8988T (cell line): ENCODE data around the gene FBXL13.
A peak's percentile ranks its signal among the peaks of the same experiment; 100 is the strongest.
"Not testable (repeated sequence)": the region's sequence is repeated elsewhere in the genome, so short reads cannot be mapped to it uniquely, and the experiment has no call there.

ENCODE experiments used
- DNase-seq: peaks from one replicate; pipeline ENCODE4 v3.0.0; 2011

FBXL13 gene

DNA sequence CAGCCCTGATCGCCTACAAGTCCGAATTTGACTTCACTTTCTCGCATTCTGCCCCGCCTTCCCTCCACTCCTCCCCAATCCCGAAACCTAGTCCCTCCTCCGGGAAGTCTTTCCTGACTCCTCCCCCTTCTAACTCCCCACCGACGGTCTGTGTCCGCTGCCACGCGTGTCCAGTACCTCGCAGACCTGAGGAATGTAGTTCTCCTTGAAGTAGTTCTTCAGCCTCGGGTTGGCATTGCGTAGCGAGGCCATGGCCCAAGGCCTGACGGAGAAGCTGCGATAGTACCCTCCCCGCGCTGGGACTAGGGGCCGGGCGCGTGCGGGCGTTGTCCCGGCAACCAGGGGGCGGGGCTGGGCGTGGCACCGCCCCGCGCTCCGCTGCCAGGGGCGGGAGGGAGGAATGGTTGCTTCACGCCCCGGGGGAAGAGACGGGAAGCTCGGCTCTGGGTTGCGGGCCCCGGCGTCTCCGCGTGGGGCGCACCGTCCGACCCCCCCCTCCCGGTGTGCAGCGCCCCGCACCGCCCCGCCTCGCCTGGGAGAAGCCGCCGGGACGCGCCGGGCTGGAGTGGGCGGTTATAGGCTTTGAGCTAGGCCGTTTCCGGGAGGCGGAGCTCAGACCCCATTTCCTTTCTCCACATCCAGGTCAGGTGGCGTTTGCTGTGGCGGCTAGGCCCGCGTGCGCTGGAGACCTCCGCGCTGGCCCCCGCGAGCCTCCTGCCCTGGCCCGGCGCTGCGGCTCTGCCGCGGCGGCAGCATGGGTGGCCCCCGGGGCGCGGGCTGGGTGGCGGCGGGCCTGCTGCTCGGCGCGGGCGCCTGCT is at the start of gene FBXL13, which contains the start of gene ARMC10:
Gene FBXL13, minus strand, starts transcription at position 278 of the 818 bp plus-strand sequence.
Gene ARMC10, plus strand, starts transcription at position 622 of the 818 bp plus-strand sequence. Its CDS starts 133 bp downstream, at position 755.
- DNase-seq = peak; percentile 48

DNA sequence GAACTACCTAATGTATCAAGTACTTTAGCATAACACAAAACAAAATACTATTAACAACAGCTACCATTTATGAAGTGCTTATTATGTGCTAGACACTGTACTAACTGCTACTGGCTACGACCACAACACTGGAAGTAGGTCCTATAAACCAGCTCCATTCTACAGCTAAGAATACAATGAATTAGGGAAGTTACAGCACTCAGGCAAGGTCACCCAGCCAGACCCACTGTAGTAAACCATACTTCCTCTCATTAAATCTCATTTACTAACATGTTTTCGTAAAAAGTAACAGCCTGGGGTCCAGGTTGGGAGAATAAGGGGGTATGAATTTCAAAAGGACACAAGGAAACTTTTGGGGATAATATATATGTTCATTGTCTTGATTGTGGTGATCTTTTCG is 48.9 kb upstream of the FBXL13 start:
- DNase-seq = no peak

DNA sequence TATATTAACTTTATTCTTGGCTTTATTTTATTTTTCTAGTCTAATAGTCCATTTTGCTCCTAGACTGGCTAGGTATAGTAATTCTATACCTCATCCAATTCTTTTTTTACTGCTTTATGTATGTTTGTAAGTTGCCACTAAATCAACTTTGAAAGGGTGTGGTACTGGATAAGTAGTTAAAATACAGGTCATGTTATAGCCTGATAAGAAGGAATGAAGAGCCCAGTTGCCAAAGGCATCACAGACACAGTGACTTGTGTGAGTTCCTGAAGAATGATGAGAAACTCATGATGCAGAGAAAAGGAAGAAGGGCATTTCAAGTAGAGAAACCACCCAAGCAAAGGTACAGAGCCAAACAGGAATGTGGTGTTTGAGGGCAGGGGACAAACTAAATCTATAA is 47.0 kb upstream of the FBXL13 start:
- DNase-seq = no peak

DNA sequence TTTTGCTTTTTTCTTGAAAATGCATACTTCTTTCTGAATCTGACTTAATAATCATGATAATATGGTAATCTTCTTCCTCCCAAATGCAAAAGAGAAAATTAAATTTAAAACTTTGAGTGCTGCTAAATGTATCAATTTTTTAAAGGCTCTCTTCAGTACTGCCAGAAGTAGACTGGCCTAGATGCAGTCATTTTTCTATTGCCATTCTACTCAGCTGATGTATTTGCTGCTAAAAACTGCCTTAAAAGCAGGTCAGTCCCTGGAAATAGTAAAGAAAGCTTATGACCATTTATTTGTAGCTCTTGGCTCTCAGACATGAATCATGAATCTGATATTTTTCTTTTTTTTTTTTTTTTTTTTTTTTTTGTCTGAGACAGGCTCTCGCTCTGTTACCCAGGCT is 45.8 kb upstream of the FBXL13 start:
- no peak for DNase-seq

DNA sequence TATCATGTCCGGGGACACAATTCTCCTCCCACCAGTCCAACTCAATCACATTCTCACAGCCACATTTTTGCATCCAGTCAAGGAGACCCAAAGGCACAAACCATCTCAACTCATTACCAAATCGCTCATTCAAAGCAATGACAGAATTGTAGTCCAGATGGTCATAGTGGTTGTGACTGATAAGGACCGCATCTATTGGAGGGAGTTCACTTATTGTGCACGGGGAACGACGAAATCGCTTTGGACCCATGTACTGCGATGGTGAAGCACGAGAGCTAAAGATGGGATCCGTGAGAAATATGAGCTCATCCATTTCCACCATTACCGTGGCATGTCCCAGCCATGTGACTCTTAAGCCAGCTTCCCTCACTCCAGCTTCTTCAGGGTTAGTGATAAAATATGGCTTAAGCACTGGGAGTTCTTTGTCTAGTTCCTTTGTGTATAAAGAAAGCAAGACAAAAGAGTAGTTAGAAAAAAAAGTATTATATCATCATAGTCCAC is 45.2 kb upstream of the FBXL13 start:
- DNase-seq = no peak

DNA sequence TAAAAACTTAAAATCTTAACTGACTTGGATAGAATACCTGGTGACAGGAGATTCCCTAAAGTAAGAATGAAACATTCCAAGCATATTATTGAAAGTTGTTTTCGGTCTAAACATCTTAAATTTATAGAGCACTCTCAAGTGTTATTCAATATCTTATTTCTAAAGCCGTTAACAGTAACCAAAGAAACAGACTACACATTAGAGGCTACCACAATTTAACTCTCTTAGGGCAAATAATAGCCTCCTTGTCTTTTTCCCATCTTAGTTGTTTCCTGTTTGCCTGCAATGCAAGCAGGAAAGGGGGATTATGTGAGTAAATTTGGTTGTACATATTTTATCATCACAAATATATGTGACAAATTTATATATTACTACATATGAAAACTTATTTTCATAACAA is 42.9 kb upstream of the FBXL13 start:
- no peak for DNase-seq

DNA sequence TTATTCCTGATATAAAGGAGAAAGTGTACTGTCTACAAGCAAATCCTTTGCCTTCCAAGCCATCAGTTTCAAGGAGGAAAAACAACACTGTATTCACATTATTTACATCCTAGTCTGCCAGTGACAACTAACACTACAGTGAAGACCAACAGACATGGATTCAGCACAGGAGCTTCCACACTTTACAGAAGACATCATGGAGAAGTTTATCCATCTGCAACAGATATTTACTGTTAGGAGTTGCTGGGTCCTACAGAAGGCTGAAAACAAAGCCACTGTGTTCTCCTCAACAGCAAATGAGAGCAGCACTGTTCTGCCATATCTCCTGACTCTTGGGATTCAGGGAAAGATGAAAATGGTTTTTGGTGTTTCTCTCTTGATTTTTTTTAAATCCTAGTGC is 42.4 kb upstream of the FBXL13 start:
- no peak for DNase-seq

DNA sequence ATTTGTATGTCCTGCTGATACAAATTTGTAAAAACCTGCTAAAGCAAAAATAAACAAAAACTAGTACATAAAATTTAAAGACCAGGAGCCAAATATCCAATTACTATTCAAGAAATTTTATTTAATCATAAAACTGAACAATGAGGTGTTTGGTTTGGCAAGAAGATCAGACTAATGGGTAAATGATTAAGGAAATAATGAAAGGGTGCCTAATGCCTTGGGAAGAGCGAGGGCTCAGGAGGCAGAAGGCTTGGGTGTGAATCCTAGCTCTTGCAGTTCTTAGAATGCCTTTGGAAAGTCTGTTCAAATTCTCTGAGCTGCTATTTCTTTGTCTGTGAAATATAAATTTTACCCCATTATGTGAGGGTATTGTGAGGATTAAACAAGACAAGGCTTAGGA is 41.9 kb upstream of the FBXL13 start:
- no peak for DNase-seq

DNA sequence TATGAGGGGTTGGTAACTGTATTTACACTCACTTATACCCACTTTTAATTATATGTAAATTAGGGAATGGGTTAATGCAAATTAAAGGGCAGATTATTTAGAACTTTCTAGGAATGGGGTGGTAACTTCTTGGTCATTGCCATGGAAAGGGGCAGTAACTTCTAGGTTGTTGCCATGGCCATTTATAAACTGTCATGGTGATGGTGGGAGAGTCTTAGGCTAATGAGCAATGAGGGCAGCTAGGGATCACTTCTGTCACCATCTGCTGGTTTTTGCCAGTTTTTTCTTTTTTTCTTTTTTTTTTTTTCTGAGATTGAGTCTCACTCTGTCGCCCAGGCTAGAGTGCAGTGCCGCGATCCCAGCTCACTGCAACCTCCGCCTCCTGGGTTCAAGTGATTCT is 41.2 kb upstream of the FBXL13 start:
- no peak for DNase-seq

DNA sequence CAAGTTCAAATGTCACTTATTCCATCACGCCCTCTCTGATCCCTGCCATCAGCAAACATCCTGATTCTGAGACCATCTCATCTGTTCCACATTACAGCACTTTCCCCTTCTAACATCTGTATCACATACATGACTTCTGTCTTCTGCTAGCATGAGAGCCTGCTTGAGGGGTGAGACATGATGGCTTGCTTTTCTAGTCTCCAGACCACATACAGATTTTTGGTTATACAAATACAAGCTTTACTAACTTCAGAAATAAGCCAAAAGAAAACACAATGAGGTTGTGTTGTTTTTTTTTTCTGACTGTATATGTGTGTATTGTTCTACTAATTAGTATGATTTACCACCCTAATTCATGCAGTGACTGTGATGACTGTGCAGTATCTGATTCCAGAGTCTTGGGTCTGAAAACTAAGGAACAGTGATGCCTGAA is 40.0 kb upstream of the FBXL13 start:
- no peak for DNase-seq

DNA sequence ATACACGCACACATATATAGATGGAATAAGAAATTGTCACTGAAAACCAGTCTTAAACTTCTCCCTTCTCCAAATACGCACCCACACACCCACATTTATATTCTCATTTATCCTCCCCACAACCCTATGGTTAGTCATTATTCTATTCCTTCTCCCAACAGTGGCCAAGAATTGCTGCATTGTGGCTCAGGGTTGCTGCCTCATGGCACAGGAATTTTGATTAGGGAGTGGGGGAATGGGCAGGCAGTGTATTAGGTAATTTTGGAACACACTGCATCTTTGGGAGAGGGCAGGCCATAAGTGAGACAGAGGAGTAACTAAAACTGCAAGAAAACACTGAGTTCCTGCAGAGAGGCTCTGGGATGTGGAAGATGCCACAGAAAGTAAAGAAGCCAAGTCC is 38.6 kb upstream of the FBXL13 start:
- DNase-seq = no peak

DNA sequence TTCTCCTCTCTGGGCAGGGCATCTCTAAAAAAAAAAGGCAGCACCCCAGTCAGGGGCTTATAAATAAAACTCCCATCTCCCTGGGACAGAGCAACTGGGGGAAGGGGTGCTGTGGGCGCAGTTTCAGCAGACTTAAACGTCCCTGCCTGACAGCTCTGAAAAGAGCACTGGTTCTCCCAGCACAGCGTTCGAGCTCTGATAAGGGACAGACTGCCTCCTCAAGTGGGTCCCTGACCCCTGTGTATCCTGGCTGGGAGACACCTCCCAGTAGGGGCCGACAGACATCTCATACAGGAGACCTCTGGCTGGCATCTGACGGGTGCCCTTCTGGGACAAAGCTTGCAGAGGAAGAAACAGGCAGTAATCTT is 32.1 kb upstream of the FBXL13 start:
- not testable (repeated sequence) for DNase-seq

DNA sequence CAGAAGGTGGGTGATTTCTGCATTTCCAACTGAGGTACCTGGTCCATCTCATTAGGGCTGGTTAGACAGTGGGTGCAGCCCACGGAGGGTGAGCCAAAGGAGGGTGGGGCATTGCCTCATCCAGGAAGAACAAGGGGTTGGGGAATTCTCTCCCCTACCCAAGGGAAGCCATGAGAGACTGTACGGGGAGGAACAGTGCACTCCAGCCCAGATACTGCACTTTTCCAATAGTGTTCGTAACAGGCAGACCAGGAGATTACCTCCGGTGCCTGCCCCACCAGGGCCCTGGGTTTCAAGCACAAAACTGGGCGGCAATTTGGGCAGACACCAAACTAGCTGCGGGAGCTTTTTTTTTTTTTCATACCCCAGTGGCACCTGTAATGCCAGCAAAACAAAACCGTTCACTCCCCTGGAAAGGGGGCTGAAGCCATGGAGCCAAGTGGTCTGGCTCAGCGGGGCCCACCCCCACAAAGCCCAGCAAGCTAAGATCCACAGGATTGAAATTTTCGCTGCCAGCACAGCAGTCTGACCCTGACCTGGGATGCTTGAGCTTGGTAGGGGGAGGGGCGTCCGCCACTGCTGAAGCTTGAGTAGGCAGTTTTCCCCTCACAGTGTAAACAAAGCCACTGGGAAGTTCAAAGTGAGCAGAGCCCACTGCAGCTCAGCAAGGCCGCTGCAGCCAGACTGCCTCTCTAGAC is 31.6 kb upstream of the FBXL13 start:
- no peak for DNase-seq

DNA sequence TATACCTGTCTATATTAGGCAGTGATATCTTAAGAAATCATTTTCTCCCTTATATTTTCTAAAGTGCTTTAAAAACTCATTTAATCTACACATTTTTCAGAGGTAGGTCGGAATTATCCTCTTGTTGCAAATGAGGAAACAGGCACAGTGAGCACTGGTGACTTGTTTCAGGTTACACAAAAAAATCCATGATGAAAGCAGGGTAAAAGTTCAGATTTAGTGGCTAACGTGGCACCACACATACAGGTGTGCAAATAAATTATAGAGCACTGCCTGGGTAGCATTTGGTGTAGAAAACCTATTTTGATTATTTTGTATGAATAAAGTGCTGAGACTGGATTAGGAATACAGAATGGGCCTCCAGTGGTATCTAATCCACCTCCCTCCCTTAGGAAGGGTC is 26.9 kb upstream of the FBXL13 start:
- no peak for DNase-seq

DNA sequence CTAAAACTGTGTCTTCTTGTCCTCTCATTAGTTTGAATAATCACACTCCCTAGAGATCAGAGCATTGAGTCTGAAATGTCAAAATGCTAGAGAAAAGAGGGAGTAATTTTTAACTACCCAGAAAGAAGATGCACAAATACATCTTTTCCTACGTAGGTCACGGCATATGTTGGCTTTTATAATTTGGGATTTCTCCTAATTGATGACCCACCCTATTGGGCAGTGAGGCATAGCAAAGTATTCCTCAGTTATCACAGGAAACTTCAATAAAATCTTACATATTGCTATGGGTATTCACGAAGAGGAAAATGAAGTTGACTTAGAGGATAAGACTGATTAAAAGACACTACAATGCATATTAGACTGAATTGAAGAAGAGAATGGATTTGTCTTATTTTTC is 25.8 kb upstream of the FBXL13 start:
- no peak for DNase-seq

DNA sequence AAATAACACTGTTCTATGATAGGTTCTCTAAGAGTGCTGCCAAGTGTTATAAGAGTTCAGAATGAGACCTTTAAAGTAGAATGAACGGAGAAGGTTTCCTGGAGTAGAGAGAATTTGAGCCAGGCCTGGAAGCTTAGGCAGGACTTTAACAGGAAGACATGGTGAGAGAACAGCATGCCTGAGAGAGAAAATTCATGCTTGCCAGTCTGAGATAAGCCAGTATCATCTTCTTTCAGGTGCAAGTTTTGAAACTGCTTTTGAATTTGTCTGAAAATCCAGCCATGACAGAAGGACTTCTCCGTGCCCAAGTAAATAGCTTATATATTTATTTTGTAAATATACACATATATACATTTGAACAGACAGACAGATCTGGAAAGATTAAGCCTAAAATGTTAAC is 22.4 kb upstream of the FBXL13 start:
- DNase-seq = no peak

DNA sequence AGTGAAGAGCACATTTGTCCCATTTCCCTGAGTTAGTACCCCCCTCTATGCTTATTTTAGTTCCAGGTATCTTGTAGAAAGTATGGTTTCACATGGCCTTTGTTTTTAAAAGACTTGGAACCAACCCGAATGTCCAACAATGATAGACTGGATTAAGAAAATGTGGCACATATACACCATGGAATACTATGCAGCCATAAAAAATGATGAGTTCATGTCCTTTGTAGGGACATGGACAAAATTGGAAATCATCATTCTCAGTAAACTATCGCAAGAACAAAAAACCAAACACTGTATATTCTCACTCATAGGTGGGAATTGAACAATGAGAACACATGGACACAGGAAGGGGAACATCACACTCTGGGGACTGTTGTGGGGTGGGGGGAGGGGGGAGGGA is 21.0 kb upstream of the FBXL13 start:
- not testable (repeated sequence) for DNase-seq

DNA sequence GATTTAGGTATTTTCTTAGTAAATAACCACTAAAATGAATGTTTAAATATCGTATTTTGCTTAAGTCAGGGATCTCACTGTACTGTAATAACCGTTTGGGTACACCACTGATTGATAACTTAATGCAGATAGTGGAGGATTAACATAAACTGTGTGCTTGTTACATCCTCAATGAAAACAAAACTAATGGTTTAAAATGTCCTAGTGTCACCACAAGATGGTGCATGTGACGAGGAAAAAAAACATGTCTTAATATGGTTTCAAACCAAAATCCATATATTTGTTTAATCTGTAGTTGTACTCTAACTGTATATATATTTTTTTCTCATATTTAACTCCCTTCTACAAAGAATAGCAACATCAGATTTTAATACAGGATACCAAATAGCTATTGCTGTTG is 19.5 kb upstream of the FBXL13 start:
- no peak for DNase-seq

DNA sequence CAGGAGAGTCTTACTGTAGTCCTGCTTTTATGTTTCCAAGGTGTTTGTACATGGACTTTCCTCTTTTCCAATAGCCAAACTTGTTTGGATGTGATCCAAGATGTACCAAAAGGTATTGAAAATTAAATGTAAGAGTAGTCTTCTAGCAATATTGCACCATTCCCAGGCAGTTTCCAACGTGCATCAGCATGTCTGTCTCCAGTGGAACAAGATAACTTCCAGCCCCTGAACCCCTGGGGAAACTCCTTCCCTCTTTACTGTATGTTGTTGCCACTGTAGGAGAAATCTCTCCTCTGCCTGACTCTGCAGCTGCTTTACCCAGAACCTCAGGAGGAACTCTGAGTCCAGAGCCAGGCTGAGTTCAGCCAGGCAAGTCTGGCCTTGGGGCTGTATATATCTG is 18.8 kb upstream of the FBXL13 start:
- DNase-seq = no peak

DNA sequence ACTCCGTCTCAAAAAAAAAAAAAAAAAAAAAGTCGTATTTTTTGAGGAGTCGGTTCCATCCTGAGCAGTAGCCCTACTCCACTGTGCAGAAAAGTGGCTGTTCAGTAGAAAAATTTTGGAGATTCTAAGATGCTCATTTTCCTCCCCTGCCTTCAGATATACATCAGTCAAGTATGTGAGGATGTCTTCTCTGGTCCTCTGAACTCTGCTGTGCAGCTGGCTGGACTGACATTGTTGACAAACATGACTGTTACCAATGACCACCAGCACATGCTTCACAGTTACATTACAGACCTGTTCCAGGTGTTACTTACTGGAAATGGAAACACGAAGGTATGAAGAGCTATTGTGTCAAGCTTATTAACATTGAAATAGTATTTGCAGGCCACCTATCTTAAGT is 17.7 kb upstream of the FBXL13 start:
- DNase-seq = not testable (repeated sequence)

DNA sequence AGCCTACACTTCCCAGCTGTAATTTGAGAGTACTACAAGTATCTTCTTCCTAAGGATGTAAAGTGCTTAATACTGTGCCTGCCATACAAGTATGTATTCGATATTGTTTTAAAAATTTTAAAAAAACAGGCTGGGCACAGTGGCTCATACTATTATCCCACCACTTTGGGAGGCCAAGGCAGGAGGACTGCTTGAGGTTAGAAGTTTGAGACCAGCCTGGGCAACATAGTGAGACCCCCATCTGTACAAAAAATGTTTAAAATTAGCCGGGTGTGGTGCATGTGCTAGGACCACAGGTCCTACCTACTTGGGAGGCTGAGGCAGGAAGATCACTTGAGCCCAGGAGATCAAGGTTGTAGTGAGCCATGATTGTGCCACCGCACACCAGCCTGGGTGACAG is 8.6 kb upstream of the FBXL13 start:
- DNase-seq = no peak

DNA sequence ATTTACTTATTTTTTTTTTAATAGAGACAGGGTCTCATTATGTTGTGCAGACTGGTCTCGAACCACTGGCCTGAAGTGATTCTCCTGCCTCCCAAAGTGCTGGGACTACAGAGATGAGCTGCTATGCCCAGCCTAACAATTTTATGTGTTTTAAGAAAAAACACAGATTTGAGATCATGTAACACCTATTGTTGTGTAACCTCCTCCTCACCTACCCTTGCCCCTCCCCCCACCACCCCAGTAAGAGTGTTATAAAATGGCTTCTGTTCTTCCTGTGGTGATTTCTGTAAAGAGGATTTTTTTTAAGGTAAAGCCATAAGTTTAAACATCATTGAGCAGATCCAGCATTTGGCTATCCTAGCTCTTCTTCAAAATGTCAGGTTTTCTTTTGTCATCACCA is 7.9 kb upstream of the FBXL13 start:
- no peak for DNase-seq

DNA sequence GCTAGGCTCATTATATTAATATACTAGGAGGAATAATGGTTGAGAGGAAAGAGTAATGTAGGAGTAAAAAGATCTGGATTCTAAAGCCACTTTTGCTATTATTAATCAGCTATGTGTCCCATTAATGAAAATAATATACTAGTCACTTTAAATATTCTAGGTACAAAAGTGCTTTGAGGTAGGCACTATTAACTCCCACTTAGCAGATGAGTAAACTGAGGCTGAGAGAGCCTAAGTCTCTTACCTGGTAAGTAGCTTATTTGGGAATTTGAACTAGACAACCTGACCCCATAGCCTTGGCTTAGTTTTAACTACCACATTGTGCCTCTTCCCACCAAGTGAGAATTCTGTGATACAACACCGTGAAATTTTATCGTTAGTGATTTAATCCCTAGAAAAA is 6.3 kb upstream of the FBXL13 start:
- no peak for DNase-seq

DNA sequence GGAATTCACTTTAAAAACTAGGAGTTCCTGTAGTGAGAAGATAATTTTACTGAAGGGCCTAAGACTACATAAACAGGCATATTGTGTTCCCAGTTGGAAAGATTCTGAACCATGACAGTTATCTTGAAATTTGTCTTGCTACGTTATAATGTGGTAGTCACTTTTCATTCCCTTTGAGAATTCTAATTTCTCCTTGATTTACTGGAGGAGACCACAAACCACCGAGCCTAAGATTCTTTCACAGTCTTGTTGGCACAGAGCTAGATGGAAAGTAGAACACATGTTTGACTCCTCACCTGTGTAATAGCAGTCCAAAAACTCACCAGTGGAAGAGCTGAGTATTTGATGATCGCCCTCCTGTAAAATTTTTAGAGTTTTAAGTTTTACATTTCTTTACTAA is 5.2 kb upstream of the FBXL13 start:
- no peak for DNase-seq
